Gastroesophageal sphincter (tissue), 3 donors: Measurements from ENCODE around the gene RAB11A.

Experiments
- CTCF ChIP-seq, 4 experiments: fragments of 200-600 bp in 2 of 4; fragments of 450-650 bp in 2 of 4; sonication (generic) in 1 of 4; IDR thresholded peaks; one replicate each; pipeline ENCODE4 v1.5.1; 2017 to 2019; ENCODE audit warnings: antibody characterized with exemption in 4 of 4, mild to moderate bottlenecking in 2 of 4, moderate library complexity in 2 of 4
- EP300 ChIP-seq: sonication (generic); formaldehyde crosslinking; IDR thresholded peaks from one replicate; pipeline ENCODE4 v1.6.1; 2017; ENCODE audit warnings: antibody characterized with exemption, mild to moderate bottlenecking
- POLR2A ChIP-seq, 2 donors: fragments of 450-650 bp; IDR thresholded peaks; one replicate each; pipeline ENCODE4 v1.6.1; 2017; ENCODE audit warnings: antibody characterized with exemption in 2 of 2, mild to moderate bottlenecking in 2 of 2, moderate library complexity in 1 of 2
- POLR2AphosphoS5 ChIP-seq: sonication (generic); formaldehyde crosslinking; IDR thresholded peaks from one replicate; pipeline ENCODE4 v1.6.1; 2017; ENCODE audit warnings: antibody characterized with exemption

- TF ChIP-seq CTCF (IDR thresholded peaks at IDR 0.05): no peak
- no peak for TF ChIP-seq POLR2AphosphoS5
- no peak for TF ChIP-seq POLR2A (IDR thresholded peaks at IDR 0.05)
- TF ChIP-seq EP300: no peak
Observed at GRCh38 chr15:65931221-65931620, 61.9 kb downstream of the RAB11A start.
